GM21447 (cell line): Measurements from ENCODE around the gene GCK.
"Not testable (repeated sequence)": the region's sequence is repeated elsewhere in the genome, so short reads cannot be mapped to it uniquely, and the experiment has no call there.

Experiments used
- ATAC-seq: cut with Tn5 transposase; IDR thresholded peaks from one replicate; pipeline ENCODE4 v1.9.1; 2021; ENCODE audit not compliant: unreplicated experiment

The GCK gene

GRCh38 chr7:44183386-44183785 lies 5.9 kb downstream of the GCK start:
- no peak for ATAC-seq

GRCh38 chr7:44182827-44183226 lies 6.4 kb downstream of the GCK start:
- no peak for ATAC-seq

GRCh38 chr7:44180631-44181030 lies 8.6 kb downstream of the GCK start:
- no peak for ATAC-seq

- no peak for ATAC-seq
Observed at GRCh38 chr7:44177570-44178131, 11.6 kb downstream of the GCK start.

GRCh38 chr7:44176486-44176885 lies 12.8 kb downstream of the GCK start:
- ATAC-seq: no peak

GRCh38 chr7:44175730-44176129 lies 13.5 kb downstream of the GCK start:
- ATAC-seq: no peak

- ATAC-seq: not testable (repeated sequence)
Observed at GRCh38 chr7:44174694-44174948, 14.6 kb downstream of the GCK start.

GRCh38 chr7:44173911-44174693 lies 15.1 kb downstream of the GCK start:
- no peak for ATAC-seq

- ATAC-seq: no peak
Observed at GRCh38 chr7:44172803-44173424, 16.3 kb downstream of the GCK start.

- no peak for ATAC-seq
Observed at GRCh38 chr7:44172352-44172751, 16.9 kb downstream of the GCK start.

- ATAC-seq: not testable (repeated sequence)
Observed at GRCh38 chr7:44171901-44172300, 17.3 kb downstream of the GCK start.

- ATAC-seq: no peak
Observed at GRCh38 chr7:44167920-44168319, 21.3 kb downstream of the GCK start.

GRCh38 chr7:44163591-44163990 lies 25.6 kb downstream of the GCK start:
- no peak for ATAC-seq

- ATAC-seq: no peak
Observed at GRCh38 chr7:44162785-44163395, 26.3 kb downstream of the GCK start.

GRCh38 chr7:44162179-44162578 lies 27.1 kb downstream of the GCK start:
- no peak for ATAC-seq

GRCh38 chr7:44161371-44161770 lies 27.9 kb downstream of the GCK start:
- no peak for ATAC-seq

GRCh38 chr7:44159824-44160630 lies 29.2 kb downstream of the GCK start:
- no peak for ATAC-seq

- ATAC-seq: no peak
Observed at GRCh38 chr7:44158873-44159631, 30.2 kb downstream of the GCK start.

GRCh38 chr7:44158096-44158872 lies 31.0 kb downstream of the GCK start:
- no peak for ATAC-seq
